Measurements from ENCODE around the gene TNPO3.
A peak's percentile ranks its signal among the peaks of the same experiment; 100 is the strongest.

Gene TNPO3

DNA sequence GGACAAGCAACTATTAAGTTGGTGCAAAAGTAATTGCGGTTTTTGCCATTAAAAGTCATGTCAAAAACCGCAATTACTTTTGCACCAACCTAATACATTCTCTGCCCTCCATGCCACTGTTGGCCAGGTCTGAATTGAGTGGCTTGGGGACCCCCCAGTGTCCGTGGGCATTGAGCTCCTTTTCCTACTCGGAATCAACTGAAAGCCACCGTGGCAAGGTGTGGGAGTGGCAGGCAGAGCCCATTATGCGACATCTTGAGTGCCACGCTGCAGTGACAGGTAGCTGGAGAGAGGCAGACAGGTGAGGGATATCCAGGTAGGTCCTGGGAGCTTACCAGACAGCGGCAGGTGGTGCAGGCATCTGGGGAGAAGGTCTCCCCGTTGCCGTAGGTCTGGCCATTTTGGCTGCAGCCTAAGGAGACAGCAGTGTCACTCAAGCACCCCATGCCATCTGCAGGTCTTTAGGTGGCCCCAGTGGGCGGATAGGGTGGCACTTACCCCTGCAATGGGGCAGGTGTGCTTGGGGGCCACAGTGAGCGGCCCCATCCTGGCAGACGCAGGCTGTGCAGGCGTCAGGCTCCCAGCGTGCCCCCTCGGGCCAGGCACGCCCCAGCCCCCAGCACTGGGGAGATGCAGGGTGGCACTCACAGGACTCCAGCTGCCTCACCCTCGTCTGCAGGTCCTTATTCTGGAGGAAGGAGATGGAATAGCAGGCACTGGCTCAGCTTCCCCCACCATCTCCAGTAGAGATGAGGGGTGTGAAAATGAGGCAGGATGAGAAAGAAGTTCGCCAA, 147.9 kb downstream of the TNPO3 start:
- H3K4me1 ChIP-seq (ENCODE audit: insufficient read depth, poor library complexity, severe bottlenecking) = peaks cover 4% of the 10 kb centered on the region
- no peaks in the 10 kb centered on the region for H3K36me3 ChIP-seq (ENCODE audit: low read depth)
- H3K4me3 ChIP-seq (ENCODE audit: severe bottlenecking) = no peak overlapping the region
- ATAC-seq (ENCODE audit: low read depth) (no peak), DNase-seq (ENCODE audit: low spot score) (peak; percentile 47)
- H3K27me3 ChIP-seq (ENCODE audit: insufficient read depth, poor library complexity, severe bottlenecking) = peaks cover 7% of the 10 kb centered on the region
- H3K27ac ChIP-seq (ENCODE audit: poor library complexity, severe bottlenecking) = no peak overlapping the region
- TF ChIP-seq, protein P1, sequence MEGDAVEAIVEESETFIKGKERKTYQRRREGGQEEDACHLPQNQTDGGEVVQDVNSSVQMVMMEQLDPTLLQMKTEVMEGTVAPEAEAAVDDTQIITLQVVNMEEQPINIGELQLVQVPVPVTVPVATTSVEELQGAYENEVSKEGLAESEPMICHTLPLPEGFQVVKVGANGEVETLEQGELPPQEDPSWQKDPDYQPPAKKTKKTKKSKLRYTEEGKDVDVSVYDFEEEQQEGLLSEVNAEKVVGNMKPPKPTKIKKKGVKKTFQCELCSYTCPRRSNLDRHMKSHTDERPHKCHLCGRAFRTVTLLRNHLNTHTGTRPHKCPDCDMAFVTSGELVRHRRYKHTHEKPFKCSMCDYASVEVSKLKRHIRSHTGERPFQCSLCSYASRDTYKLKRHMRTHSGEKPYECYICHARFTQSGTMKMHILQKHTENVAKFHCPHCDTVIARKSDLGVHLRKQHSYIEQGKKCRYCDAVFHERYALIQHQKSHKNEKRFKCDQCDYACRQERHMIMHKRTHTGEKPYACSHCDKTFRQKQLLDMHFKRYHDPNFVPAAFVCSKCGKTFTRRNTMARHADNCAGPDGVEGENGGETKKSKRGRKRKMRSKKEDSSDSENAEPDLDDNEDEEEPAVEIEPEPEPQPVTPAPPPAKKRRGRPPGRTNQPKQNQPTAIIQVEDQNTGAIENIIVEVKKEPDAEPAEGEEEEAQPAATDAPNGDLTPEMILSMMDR (IDR thresholded peaks at IDR 0.05; ENCODE audit: poor library complexity, severe bottlenecking) = no peak
- H3K9me3 ChIP-seq (ENCODE audit: severe bottlenecking) = no peaks in the 10 kb centered on the region

DNA sequence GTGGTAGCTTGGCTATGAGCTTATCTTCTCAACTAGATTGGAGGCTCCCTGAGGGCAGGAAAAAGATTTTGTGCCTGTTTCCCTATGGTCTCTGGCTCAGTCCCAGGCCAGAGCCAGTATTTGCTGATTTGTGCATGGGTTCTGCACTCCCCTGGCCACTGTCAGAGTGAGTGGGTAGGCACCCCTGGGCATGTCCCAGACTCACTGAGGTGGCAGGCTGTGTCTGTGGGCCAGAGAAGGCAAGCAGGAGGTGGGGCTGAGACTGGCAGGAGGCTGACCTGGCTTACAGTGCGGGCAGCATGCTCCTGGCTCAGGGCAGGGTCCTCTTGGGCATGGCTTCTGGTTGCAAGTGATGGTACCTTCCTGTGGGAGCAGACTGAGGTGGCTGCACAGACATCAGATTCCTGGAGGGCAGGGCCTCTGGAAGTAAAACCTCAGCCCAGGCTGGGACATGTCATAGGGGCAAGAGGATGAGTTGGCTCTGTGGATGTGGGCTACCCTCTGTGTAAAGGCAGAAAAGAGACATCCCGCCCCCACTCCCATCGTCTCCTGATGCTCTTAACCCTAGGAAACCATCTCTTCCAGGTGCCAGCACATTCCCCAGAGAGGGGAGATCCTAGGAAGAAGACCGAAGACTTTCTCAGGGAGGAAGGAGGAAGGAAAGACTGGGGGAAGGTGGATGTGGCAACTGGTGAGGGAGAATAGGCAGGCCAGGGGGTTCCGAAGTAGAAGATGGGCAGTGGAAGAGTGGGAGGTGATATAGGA, 148.7 kb downstream of the TNPO3 start:
- Histone ChIP-seq H3K4me3 (ENCODE audit: severe bottlenecking) (no peak overlapping the region), H3K27ac (ENCODE audit: poor library complexity, severe bottlenecking) (no peak overlapping the region), H3K36me3 (ENCODE audit: low read depth) (no peaks in the 10 kb centered on the region), H3K27me3 (ENCODE audit: insufficient read depth, poor library complexity, severe bottlenecking) (peaks cover 7% of the 10 kb centered on the region), H3K4me1 (ENCODE audit: insufficient read depth, poor library complexity, severe bottlenecking) (peaks cover 4% of the 10 kb centered on the region), H3K9me3 (ENCODE audit: severe bottlenecking) (no peaks in the 10 kb centered on the region)
- TF ChIP-seq, protein P1 (IDR thresholded peaks at IDR 0.05; ENCODE audit: poor library complexity, severe bottlenecking) = no peak
- DNase-seq (ENCODE audit: low spot score) (peak; percentile 40), ATAC-seq (ENCODE audit: low read depth) (no peak)

GRCh38 chr7:128904381-128905197, 150.3 kb downstream of the TNPO3 start:
- peaks cover 4% of the 10 kb centered on the region for H3K4me1 ChIP-seq (ENCODE audit: insufficient read depth, poor library complexity, severe bottlenecking)
- no peaks in the 10 kb centered on the region for H3K9me3 ChIP-seq (ENCODE audit: severe bottlenecking)
- H3K36me3 ChIP-seq (ENCODE audit: low read depth) = no peaks in the 10 kb centered on the region
- DNase-seq (ENCODE audit: low spot score) (peak; percentile 27), ATAC-seq (ENCODE audit: low read depth) (peak; percentile 51; the same call in 2 of the 3 replicates)
- H3K27ac ChIP-seq (ENCODE audit: poor library complexity, severe bottlenecking) = no peak overlapping the region
- TF ChIP-seq, protein P1 (IDR thresholded peaks at IDR 0.05; ENCODE audit: poor library complexity, severe bottlenecking) = peak; percentile 78
- no peaks in the 10 kb centered on the region for H3K27me3 ChIP-seq (ENCODE audit: insufficient read depth, poor library complexity, severe bottlenecking)
- H3K4me3 ChIP-seq (ENCODE audit: severe bottlenecking) = no peak overlapping the region
